HG03108 (cell line): Measurements from ENCODE around the gene TMEM106A.
A peak's percentile ranks its signal among the peaks of the same experiment; 100 is the strongest.
"Not testable (repeated sequence)": the region's sequence is repeated elsewhere in the genome, so short reads cannot be mapped to it uniquely, and the experiment has no call there.

ENCODE experiments used
- ATAC-seq: cut with Tn5 transposase; IDR thresholded peaks from one replicate; pipeline ENCODE4 v1.9.1; 2021; ENCODE audit warnings: moderate library complexity; ENCODE audit not compliant: unreplicated experiment

Gene TMEM106A, protein sequence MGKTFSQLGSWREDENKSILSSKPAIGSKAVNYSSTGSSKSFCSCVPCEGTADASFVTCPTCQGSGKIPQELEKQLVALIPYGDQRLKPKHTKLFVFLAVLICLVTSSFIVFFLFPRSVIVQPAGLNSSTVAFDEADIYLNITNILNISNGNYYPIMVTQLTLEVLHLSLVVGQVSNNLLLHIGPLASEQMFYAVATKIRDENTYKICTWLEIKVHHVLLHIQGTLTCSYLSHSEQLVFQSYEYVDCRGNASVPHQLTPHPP

DNA sequence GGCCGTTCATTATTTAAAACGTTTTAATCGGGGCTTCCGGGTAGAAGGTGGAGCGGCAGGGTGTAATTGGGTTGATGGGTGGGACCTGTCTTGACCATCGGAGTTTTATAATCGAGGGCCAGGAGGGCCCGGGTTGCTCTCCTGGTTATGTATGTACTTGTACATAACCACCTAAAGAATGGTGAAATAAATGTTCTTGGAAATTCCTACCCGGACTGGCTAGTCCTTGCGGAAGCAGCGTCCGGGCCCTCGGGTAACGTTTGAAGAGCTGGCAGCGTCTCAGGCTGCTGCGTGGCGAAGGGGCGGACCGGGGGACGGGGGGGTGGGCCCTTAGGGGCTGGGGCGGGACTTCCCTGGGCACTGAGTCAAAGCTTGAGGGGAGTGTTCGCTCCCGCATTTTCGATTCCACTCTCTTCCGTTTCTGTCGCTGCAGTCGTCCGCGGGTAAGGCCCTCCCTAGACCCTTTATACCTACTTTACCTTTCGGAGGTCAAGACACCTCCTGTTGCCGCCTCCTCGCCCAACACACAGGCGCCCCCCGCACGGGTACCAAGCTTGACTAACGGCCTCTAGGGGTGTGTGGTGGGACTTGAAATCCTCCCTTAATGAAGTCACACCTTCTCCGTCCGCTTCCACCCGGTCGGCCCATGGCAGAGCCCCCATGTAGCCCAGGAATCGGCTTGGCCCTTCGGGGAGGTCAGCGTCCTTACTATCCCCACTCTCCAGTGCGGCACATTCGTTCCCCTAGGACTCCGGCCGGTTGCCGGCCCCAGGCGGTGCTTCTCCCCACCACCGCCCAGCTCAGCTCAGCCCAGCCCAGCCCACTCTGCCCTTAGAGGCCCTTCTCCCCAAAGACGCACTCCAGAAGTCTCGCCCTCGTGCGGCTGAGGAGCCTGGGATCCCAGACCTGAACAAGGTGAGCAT lies at the start of gene TMEM106A:
TSS of gene TMEM106A (plus strand) at position 396 of the 923 bp plus-strand sequence. CDS start 1,167 bp downstream, outside the sequence.
- peak; percentile 58 for ATAC-seq

DNA sequence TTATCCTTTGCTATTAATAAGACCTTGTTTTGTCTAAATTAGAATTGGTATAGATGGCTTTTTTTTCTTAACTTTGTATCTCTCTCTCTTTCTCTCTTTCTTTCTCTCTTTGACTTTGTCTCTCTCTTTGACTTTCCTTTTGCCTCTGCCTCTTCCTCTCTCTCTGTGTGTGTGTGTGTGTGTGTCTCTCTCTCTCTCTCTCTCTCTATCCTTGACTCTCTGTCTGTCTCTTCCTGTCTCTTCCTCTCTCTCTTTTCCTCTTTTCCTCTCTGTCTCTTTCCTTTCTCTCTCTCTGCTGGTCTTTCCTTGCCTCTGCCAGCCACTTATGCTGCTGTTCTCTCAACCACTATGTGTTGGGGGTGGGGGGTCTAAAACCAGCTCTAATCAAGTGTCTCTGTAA lies 45.7 kb upstream of the TMEM106A start:
- not testable (repeated sequence) for ATAC-seq

GRCh38 chr17:43169561-43170139 lies 42.0 kb upstream of the TMEM106A start:
- ATAC-seq: peak; percentile 16

DNA sequence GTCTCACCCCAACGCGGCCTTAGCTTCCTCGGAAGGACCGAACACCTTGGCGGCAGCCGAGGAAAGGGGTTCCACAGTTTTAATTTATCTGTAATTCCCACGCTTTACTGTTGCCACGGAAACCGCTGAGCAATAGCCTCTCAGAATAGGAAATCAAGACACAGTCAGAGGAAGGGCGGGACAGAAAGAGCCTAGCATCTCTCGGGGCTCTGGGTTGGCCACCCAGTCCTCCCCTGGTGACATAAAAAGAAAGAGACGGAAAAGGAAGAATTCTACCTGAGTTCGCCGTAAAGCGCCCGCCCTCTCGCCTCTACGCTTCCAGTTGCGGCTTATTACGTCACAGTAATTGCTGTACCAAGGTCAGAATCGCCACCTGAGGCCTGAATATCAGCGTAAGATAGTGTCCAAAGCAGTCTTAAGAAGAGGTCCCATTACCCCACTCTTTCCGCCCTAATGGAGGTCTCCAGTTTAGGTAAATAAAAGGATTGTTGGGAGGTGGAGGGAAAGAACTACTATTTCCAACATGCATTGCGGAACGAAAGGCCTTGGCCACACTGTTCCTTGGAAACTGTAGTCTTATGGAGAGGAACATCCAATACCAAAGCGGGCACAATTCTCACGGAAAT lies 41.4 kb upstream of the TMEM106A start:
- ATAC-seq: peak; percentile 52

- ATAC-seq: peak; percentile 67
Measured at GRCh38 chr17:43170766-43171585, 40.7 kb upstream of the TMEM106A start, which contains the start of gene NBR1. Gene NBR1, plus strand, starts transcription at chr17:43171214. Its CDS starts 4,586 bp downstream, at chr17:43175800.

DNA sequence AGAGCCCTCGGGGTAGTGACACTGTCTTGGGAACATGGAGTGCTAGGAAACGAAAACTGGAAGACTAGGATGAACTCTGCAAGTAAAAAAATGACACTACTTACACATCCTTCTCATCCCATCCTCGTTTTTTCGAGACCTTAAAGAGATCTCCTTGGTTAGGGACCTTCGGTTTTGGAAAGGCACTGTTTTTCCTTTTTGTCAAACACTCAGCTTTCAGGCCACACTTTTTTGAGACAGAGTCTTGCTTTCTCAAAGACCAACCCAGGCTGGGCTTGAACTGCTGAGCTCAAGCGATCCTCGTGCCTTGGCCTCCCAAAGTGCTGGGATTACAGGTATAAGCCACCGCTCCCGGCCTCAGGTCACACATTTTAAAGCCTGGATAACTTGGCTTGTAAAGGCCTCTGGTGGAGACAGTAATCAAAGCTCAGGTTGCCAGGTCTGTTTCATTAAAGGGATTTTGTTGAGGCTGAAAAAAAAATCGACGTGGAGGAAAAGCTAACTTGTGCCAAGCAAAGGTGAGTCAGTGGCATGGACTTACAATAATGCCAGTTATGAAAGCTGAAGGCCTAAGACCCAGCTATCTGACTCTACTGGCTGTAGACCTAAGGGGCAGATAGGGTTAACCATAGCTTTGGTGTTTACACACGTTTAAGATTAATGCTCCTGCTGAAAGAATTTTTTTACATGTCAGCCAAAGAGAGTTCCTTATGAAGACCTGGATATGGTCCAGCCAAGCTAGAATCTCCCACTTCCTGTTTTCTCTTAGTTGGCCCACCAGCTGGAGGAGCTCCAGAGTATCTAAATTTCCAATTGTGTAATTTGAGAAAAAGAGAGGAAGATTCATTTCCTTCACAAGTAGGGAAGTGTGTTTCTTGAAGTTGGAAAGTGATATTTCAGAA lies 39.8 kb upstream of the TMEM106A start:
- ATAC-seq: no peak

DNA sequence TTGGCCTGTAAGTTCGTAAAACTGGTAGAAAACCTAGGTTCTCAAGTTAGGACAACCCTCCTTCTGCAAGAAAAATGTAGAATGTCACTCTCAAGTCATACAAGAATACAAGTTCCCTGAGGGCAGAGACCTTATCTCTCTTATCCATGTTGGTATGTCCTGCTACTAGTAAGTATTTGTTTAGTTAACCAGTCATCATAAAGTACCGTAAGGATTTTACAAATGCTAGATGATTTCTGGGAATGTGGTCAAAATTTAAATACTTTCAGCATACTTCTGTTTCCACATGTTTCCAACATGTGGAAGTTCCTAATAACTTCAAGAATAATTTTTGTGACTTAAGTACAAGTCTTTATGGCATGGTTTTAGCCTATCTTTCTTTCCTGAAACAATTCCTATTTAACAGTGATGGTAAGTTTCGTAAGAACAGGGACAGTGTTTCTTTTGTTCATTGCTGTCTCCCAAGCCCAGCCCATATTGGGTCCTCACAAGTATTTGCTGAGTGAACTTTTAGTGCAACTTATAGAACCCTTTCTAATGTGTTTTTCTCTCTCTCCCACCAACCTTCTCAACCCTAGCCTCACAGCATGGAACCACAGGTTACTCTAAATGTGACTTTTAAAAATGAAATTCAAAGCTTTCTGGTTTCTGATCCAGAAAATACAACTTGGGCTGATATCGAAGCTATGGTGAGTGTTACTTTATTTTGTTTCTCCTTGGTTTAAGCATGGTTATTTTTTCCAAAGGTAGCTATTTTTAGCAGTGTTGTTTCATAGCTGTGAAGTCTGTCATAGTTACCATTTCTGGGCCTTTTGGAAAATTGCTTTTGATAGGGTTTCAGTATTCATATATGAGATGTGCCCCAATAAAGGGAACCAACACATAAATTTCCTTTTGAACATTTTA lies 36.2 kb upstream of the TMEM106A start:
- no peak for ATAC-seq

- no peak for ATAC-seq
Measured at GRCh38 chr17:43176119-43176570, 35.5 kb upstream of the TMEM106A start.

DNA sequence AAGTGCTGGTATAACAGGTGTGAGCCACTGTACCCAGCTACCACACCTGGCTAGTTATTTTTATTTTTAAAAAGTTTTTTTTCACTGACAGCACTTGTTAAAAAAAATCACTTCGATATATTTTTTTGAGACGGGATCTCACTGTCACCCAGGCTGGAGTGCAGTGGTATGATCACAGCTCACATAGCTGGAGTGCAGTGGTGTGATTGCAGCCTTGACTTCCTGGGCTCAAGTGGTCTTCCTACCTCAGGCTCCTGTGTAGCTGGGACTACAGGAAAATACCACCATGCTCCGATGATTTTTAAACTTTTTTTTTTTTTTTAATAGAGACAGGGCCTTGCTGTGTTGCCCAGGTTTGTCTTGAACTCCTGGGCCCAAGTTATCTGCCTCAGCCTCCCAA lies 27.8 kb upstream of the TMEM106A start:
- no peak for ATAC-seq

DNA sequence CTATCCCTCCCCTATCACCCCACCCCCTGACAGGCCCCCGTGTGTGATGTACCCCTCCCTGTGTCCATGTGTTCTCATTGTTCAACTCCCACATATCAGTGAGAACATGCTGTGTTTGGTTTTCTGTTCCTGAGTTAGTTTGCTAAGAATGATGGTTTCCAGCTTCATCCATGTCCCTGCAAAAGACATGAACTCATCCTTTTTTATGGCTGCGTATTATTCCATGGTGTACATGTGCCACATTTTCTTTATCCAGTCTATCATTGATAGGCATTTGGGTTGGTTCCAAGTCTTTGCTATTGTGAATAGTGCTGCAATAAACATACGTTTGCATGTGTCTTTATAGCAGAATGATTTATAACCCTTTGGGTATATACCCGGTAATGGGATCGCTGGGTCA lies 25.0 kb upstream of the TMEM106A start:
- not testable (repeated sequence) for ATAC-seq

DNA sequence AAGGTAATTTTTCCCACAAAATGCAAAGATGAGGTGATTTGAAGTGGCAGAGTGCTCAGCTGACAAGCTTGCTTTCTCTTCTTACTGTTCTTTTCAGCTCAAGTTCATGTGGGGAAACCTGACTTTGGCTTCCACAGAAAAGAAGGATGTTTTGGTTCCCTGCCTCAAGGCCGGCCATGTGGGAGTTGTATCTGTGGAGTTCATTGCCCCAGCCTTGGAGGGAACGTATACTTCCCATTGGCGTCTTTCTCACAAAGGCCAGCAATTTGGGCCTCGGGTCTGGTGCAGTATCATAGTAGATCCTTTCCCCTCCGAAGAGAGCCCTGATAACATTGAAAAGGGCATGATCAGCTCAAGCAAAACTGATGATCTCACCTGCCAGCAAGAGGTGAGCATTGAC lies 18.4 kb upstream of the TMEM106A start:
- ATAC-seq: no peak

DNA sequence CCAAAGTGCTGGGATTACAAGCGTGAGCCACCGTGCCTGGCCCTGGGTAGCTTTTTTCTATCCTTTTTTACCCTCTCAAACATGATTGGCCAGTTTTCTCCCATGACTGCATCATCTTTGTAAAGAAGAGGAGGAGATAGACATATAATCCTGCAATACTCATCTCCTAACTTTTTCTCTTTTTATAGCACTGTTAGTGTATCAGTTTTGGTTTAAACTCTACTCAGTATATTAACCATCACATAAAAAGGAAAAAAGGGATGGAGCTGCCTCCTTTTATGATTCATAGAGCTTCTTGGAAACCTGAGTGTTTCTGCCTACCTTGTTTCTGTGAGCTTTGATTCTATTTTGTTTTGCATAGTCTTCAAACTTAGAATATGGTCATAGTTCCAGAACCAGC lies 12.0 kb upstream of the TMEM106A start:
- no peak for ATAC-seq

- no peak for ATAC-seq
Measured at GRCh38 chr17:43200127-43200526, 11.5 kb upstream of the TMEM106A start.

DNA sequence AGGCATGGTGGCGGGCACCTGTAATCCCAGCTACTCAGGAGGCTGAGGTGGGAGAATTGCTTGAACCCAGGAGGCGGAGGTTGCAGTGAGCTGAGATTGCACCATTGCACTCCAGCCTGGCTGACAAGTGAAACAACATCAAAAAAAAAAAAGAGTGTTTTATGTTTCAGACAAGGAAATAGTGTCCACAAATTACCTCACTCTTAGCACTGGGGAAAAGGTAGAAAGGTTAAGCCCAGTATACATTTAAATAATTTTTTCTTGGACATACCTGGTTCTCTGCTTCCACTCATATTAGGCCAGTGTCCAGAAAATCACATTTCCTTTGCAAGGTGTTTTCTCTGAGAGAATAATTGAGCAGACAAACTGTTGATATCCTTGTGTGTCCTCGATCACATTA lies 8.7 kb upstream of the TMEM106A start:
- ATAC-seq: not testable (repeated sequence)

- ATAC-seq: no peak
Measured at GRCh38 chr17:43210576-43210975, 1.1 kb upstream of the TMEM106A start.

DNA sequence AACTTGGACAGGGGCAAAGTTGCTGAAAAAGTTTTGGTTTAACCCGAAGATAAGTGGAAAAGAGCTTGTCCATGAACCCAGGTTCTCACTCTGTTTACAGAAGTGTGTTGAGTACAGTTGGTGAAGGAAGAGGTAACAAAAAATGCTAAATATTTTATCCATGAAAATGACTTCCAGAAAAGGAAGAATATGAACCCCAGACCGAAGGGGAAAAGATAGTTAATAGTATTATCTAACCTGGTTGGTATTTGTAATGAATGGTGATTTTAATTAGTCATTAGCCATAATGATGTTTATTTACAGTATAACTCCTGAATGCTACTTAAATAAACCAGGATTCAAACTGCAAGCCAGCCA lies 574 bp upstream of the TMEM106A start:
- no peak for ATAC-seq

DNA sequence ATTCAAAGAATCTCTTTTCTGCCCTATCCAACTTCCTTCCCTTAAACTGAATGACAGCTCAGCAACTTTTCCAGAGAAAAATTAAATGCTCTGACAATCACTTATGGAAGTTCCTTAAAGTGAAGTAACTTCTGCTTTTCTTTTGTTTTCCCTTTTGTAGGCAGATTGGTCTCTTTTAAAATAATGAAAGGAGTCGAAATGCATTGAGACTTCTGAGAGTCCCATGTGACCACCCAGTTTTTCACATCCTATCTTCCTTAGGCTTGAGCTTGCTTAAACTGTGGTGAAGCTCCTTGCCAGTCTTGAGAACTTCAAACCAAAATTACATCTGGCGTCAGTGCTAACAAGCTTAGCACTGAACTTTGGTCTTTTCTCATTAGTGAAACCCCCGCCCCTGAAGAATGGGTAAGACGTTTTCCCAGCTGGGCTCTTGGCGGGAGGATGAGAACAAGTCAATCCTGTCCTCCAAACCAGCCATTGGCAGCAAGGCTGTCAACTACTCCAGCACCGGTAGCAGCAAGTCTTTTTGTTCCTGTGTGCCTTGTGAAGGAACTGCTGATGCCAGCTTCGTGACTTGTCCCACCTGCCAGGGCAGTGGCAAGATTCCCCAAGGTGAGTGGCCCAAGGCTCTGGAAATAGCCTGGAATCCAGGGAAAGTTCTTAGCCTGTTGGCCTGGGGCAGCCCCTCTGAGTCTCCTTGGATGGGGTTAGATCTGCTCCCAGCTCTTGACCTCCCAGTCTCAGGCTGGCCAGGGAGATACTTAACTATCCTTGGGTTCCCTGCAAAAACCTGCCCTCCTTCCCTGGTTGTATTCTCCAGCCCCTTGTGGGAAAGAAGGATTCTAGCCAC lies 1.2 kb downstream of the TMEM106A start:
- ATAC-seq: no peak
